ENCODE data around the gene ADCY10.

- no peak for TF ChIP-seq CTCF (IDR thresholded peaks at IDR 0.05)
- no peak for TF ChIP-seq POLR2A (IDR thresholded peaks at IDR 0.05)
These were observed 34.4 kb downstream of the ADCY10 start for GRCh38 chr1:167879508-167879907.

All from adrenal gland (tissue), 5 donors.